Spleen (tissue), 7 donors: ENCODE data around the gene VPS72.

Source experiments
- CTCF ChIP-seq, 11 experiments: fragments of 200-600 bp in 7 of 11; fragments of 450-650 bp in 4 of 11; sonication (generic) in 4 of 11; IDR thresholded peaks in 8 of 11; conservative IDR thresholded peaks in 3 of 11; 1 replicate in 7 of 11; 2 replicates in 4 of 11; pipeline versions ENCODE4 v1.4.0 to v1.8.0; 2016 to 2021; ENCODE audit warnings: antibody characterized with exemption in 11 of 11, inconsistent platforms in 4 of 11, mild to moderate bottlenecking in 1 of 11
- POLR2A ChIP-seq, 3 donors: fragments of 450-650 bp; IDR thresholded peaks; one replicate each; pipeline ENCODE4 v1.5.1; 2017; ENCODE audit warnings: antibody characterized with exemption in 3 of 3, mild to moderate bottlenecking in 1 of 3
- POLR2AphosphoS5 ChIP-seq, 3 donors: sonication (generic); formaldehyde crosslinking; IDR thresholded peaks; one replicate each; pipeline ENCODE4 v1.5.1; 2017; ENCODE audit warnings: antibody characterized with exemption in 3 of 3
- donor health status: DM: no; HTN: no; CAD: no; lungs with moderate emphysema.
- donor health status: DM: no; HTN: no; CAD: no.
- donor health status: DM: no; HTN: no; CAD: no.

GRCh38 chr1:151171190-151171589, 18.8 kb downstream of the VPS72 start:
- TF ChIP-seq POLR2AphosphoS5 (IDR thresholded peaks at IDR 0.05) (no peak), POLR2A (IDR thresholded peaks at IDR 0.05) (no peak), CTCF (IDR thresholded peaks at IDR 0.05 in 8 of 11, conservative IDR thresholded peaks at IDR 0.05 in 3 of 11) (no peak)
